Choroid plexus epithelial cell (primary cell): ENCODE results near the gene ROMO1.

ENCODE experiments used
- DNase-seq: peaks from one replicate; pipeline ENCODE4 v3.0.0-alpha.2; 2010; ENCODE audit warnings: low read depth
- H3K4me3 ChIP-seq: 2 replicates; pipeline ENCODE4 v1.5.1; 2011; ENCODE audit warnings: low read depth, mild to moderate bottlenecking, control low read depth, low read length, moderate library complexity
- TF ChIP-seq, protein P1 (sequence below): conservative IDR thresholded peaks from 2 replicates; pipeline ENCODE4 v1.5.1; 2011; ENCODE audit warnings: low read depth, mild to moderate bottlenecking, control low read depth, inconsistent platforms, low read length, moderate library complexity

ROMO1 gene

DNA sequence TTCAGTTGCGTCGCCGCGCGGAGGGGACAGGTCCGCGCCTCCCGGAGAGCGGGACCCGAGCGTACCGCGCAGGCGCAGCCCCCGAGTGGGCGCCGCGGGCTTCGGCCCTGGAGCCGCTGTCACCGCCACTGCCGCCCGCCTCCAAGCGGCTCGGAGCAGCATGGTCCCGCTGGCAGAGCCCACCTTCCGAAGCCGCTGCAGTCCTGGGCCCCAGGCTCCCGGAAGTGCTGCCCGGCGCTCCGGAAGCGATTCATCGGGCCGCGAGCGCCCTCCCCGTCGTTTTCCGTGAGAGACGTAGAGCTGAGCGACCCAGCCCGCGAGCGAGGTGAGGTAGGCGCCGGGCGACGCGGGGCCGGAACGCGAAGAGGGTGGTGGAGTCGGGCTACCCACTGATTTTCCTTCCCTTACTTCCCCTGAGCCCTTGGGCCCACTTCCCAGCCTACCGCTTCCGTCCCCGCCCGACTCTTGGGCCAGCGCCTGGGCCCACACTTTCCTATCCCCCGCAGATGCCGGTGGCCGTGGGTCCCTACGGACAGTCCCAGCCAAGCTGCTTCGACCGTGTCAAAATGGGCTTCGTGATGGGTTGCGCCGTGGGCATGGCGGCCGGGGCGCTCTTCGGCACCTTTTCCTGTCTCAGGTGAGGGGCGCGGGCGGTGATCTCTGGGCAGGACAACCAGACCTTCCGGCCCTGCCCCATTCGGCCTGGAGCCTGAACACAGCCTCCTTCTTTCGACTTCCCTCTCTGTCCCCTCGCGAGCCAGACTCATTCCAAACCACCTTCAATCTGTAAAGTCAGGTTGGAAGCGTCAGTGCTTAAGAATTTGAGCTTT lies at the start of gene ROMO1, which contains the start of gene NFS1:
TSS of gene ROMO1 (plus strand) at position 279 of the 830 bp plus-strand sequence. CDS start at position 507, 228 bp downstream.
TSS of gene NFS1 (minus strand) at position 226 of the 830 bp plus-strand sequence. CDS start at position 162, 64 bp downstream.
- TF ChIP-seq, protein P1, sequence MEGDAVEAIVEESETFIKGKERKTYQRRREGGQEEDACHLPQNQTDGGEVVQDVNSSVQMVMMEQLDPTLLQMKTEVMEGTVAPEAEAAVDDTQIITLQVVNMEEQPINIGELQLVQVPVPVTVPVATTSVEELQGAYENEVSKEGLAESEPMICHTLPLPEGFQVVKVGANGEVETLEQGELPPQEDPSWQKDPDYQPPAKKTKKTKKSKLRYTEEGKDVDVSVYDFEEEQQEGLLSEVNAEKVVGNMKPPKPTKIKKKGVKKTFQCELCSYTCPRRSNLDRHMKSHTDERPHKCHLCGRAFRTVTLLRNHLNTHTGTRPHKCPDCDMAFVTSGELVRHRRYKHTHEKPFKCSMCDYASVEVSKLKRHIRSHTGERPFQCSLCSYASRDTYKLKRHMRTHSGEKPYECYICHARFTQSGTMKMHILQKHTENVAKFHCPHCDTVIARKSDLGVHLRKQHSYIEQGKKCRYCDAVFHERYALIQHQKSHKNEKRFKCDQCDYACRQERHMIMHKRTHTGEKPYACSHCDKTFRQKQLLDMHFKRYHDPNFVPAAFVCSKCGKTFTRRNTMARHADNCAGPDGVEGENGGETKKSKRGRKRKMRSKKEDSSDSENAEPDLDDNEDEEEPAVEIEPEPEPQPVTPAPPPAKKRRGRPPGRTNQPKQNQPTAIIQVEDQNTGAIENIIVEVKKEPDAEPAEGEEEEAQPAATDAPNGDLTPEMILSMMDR: no peak
- DNase-seq: peak; percentile 83

DNA sequence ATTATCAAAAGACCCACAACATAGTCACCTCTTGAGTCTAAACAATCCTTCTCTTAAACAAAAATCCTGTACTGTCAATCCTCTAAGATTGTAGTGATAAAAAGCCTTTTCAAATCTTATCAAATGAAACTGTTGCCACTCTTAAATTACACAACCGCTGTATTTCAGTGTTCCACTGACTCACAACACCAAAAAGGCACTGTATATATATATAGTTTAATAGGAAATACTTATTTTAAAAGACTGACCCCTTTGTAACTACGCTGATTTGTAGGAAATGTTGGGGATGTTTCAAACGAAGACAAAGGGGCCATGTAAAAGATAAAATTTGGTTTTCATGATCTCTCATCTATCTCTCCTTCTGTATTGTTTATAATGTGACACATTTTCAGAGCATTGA lies 48.6 kb upstream of the ROMO1 start:
- TF ChIP-seq, protein P1: no peak
- DNase-seq: no peak

More for the DNA sequence above, at the start of gene ROMO1, which contains the start of gene NFS1:
- peak within 1 kb of the TSS; percentile 98 for H3K4me3 ChIP-seq

DNA sequence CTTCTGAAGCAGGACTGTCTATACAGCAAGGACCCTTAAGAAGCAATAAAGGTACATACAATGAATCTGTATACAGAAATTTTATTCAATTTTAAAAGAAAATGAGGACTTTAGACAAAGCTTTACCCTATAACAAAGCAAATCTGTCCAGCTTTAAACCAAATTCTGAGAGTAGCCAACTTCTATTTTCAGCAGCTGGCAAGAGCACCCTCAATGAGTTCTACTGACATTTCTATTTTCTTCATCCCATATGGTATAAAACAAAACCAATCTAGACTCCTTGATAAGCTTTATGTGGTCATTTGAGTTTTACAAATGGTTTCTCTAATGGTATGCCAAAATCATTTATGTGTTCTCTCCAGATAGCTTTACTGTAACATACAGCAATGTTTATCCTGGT lies 47.2 kb upstream of the ROMO1 start:
- H3K4me3 ChIP-seq: no peak overlapping the region
- DNase-seq: no peak
- TF ChIP-seq, protein P1: no peak

More for the DNA sequence above, 48.6 kb upstream of the ROMO1 start:
- no peak overlapping the region for H3K4me3 ChIP-seq

DNA sequence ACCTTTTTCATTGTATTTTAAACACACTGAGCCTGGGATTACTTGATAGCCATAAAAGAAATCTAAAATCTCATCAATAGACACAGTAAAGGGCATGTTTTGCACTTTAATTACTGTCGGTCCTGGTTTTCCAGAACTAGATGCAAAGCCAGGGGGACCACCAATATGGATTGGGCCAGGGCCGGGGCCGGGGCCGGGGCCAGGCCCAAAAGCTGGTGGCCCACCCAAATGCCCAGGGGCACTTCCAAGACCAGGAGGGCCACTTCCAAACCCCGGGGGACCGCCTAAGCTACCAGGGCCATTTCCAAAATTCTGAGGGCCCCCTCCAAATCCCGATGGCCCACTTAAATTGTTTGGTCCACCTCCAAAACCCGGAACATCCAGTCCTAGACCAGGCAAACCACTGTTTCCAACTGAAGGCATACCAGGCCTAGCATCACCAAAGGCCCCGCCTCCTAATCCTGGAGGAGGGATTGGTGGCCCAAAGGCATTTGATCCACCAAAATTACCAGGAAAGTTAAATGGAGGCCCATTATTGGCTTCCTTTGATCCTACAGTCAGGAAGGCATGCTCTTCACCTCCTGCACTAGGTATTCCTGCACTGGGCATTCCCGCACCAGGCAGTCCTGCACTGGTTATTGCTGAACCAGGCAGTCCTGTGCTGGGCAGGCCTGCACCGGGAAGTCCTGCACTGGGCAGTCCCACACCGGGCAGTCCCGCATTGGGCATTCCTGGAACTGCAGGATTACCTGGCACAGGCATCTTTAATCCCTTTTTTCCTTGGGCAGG lies 46.4 kb upstream of the ROMO1 start:
- TF ChIP-seq, protein P1: no peak
- no peak overlapping the region for H3K4me3 ChIP-seq
- no peak for DNase-seq

DNA sequence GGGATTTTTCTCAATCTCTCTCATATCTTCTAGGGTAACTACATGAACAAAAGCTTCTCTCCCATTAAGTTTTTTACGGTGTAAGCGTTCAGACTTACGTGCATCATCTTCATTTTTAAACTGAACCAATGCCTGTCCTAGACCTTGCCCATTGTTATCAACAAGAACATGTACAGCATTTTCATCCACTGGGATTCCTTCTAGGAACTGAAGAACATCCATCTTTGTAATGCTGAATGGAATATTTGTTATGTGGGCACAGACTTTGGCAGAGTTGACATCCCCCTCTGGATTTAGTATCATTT lies 45.8 kb upstream of the ROMO1 start:
- DNase-seq: no peak
- no peak overlapping the region for H3K4me3 ChIP-seq
- TF ChIP-seq, protein P1: no peak

DNA sequence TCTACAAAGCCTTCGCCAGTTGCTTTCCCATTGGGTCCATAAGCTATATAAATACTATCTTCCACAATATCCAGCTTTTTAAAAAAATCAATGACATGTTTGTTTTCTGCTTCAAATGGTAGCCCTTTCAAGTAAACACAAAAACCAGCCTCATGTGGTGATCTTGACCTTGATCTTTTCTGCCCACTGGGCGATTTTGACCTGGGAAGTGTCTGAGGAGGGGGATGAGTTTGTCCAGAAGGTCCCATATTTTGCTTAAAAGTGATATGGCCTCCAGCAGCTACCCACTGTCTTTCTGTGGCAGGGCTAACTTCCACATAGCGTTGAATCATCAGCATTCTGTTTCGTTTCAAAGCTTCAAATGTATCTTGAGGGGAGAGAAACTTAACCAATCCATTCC lies 45.3 kb upstream of the ROMO1 start:
- no peak overlapping the region for H3K4me3 ChIP-seq
- TF ChIP-seq, protein P1: no peak
- no peak for DNase-seq
